ENCODE measurements around the gene C16orf95.
A peak's percentile ranks its signal among the peaks of the same experiment; 100 is the strongest.
"Not testable (repeated sequence)": the region's sequence is repeated elsewhere in the genome, so short reads cannot be mapped to it uniquely, and the experiment has no call there.

The C16orf95 gene, protein sequence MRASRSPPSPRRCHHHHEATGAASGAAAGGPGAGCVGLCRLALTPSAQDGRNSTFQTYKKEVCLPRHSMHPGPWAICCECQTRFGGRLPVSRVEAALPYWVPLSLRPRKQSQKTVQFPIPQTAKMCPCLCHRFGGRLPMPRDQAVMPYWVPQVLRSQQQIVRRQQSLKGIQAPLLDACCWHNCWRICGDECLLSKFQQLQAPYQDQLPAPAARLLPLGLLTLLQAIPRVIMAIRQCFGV

DNA sequence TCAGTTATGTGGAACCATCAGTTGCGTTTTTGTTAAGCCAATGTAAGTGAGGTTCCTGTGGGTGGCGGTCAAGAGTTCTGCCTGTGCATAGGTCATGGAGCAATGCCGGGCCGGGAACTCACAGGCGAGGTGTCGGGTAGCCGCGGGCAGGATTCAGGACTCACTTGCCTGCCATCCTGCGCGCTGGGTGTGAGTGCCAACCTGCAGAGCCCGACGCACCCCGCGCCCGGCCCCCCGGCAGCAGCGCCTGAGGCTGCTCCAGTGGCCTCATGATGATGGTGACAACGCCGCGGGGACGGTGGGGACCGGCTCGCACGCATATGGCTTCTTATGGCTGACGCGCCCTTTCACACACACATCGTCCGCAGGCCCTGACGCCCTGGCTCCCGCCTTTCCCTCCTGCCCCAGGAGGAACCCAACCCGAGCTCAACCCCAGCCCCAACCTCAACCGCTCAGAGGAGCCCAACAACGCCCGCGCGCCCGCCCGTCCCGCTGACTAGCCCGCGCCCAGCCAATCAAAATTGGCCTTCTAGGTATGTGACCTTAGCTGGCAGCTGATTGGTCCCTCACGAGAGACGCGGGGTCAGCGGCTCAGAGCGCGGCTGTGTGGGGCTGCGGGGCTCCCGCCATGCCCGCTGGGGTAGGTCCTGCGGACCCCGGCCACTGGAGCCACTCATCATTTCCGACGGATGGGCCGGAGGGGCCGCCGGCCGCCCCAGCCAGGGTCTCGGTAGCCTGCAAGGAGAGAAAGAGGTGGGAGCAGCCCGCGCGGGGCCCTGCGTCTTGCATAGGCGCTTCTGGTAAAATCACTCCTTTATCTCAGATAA, at the start of gene C16orf95:
Gene C16orf95 (minus strand): TSS at position 470 of the 827 bp plus-strand sequence. CDS start 150 bp downstream, at position 320.
- DNase-seq (ENCODE audit: low read depth in 2 of 2) = peak; percentile 91 to 93

DNA sequence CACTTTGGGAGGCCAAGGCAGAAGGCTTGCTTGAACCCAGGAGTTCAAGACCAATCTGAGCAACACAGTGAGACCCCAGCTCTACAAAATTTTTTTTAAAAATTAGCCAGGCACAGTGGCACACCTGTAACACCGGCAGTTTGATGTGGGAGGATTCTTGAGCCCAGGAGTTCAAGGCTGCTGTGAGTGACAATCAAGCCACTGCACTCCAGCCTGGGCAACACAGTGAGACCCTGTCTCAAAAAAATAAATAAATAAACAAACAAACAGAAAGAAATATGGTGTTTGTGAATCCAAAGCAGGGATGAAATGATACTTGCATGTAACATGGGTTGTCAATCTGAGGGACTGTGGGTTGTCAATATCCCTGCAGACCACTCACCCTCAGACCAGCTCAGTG, 49.7 kb upstream of the C16orf95 start:
- no peak for DNase-seq (ENCODE audit: low read depth in 2 of 2)

DNA sequence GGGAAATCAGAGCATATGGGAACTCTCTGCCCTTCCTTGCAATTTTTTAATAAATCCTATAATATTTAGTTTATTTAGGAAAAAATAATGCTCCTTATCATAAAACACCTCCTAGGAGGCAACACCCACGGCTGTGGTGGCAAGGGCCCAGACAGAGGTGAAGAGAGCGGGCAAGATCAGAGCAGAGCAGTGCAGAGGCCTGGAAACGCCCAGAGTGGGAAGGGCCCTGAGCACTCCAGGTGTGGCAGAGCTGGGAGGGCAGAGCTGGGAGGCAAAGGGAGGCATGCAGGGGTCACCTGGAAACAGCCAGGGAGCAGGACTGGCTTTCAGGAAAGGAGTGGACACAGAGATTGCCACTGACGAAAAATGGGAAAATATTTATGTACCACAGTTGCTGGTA, 49.1 kb upstream of the C16orf95 start:
- DNase-seq (ENCODE audit: low read depth in 2 of 2) = no peak

DNA sequence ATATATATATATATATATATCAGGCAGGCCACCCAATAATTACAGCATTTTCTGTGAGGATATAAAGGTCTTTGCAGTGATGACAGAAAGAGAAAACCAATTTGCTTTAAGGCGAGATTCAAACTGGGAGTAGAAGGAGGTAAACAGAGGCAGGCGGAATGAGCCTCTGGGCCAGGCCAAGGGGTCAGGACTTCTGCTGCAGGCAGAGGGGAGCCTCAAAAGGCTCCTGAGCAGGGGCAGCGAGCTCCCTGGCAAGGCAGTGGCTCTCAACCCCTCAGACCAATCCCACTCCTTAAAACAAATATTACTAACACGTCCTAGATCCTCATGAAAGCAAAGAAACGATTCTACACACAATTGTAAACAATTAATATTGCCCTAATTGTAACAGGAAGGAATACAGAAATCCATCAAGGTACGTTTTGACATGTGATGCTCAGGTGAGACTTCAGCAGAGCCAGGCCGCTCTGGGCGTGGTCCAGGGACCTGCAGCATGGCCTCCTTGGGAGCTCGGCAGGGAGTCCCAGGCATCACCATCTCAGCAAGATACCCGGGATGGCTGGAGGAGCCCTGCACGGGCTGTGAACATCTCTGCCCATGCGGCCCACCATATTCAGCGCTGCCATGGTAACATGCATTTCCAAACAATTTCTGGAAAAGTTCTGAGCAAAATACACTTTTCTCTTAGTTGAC, 48.0 kb upstream of the C16orf95 start:
- no peak for DNase-seq (ENCODE audit: low read depth in 2 of 2)

DNA sequence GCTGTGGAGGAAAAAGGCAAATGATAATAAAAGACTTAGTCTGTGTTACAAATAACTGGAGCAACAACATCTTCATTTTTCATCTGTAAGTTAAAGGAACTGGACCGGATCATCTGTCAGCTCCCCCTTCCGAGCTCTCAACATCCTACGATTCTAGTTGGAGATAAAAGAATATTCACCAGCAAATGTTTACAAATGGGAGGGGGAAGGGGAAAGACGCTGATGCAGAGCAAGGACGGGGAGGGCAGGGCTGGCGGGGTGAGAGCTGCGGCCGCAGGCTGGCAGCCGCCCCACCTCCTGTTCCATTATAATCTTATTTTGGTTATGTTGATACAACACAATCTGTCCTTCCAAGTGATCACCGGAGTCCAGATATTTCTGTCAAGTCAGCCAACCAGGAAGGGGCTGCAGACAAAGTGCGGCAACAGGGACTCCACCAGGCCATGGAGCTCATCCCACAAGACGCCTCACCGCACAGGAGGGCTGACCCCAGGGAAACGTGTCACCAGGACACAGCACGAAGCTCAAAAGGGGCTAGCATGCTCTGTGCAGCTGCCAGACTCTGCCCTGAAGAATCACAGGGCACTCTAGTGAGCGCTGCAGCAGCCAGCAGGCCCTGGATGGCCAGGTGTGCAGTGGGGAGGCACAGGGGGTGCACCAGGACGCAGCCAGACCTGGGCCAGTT, 46.7 kb upstream of the C16orf95 start:
- no peak for DNase-seq (ENCODE audit: low read depth in 2 of 2)

DNA sequence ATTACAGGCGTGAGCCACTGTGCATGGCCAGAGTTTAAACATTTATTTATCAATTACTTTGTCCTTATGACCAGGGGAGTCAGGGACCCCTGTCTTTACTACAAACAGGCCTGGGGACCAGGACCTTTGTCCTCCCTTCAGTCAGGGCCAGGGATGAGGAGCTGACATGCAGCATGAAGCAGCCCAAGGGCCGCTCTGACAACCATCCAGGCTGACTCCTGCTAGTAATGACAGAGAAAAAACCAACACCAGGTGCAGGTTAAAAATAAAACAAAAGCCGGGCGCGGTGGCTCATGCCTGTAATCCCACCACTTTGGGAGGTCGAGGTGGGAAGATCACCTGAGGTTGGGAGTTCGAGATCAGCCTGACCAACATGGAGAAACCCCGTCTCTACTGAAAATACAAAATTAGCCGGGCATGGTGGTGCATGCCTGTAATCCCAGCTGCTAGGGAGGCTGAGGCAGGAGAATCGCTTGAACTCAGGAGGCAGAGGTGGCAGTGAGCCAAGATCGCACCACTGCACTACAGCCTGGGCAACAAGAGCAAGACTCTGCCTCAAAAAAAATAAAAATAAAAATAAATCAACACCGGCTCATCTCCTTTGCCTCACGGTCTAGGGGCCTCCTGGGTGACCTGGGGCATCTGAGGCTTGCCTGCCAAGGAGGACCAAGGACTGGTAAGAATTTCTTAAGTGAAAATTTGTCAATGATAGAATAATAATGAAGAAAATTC, 45.8 kb upstream of the C16orf95 start:
- not testable (repeated sequence) for DNase-seq (ENCODE audit: low read depth in 2 of 2)

DNA sequence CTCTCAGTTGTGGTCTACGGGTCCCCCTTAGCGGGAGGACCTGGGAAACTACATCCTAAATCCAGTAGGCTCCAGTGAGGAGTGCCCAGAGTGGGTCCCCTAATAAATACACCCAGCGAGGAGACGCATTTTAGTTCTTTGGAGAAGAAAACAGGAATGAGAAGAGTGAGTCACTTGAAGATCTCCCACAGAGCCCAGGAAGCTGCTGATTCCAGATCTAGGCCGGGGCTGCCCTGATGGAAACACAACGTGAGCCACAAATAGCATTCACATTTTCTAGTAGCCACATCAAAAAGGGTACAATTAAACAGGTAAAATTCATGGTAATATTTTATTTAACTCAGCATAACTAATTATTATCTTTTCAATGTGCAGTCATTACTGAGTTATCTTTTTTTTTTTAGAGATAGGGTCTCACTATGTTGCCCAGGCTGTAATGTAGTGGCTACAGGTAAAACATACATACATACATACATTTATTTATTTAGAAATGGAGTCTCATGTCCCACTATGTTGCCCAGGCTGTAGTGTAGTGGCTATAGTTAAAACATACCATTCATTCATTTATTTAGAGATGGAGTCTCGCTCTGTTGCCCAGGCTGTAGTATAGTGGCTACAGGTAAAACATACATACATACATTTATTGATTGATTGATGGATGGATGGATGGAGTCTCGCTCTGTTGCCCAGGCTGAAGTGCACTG, 44.9 kb upstream of the C16orf95 start:
- DNase-seq (ENCODE audit: low read depth in 2 of 2) = no peak

DNA sequence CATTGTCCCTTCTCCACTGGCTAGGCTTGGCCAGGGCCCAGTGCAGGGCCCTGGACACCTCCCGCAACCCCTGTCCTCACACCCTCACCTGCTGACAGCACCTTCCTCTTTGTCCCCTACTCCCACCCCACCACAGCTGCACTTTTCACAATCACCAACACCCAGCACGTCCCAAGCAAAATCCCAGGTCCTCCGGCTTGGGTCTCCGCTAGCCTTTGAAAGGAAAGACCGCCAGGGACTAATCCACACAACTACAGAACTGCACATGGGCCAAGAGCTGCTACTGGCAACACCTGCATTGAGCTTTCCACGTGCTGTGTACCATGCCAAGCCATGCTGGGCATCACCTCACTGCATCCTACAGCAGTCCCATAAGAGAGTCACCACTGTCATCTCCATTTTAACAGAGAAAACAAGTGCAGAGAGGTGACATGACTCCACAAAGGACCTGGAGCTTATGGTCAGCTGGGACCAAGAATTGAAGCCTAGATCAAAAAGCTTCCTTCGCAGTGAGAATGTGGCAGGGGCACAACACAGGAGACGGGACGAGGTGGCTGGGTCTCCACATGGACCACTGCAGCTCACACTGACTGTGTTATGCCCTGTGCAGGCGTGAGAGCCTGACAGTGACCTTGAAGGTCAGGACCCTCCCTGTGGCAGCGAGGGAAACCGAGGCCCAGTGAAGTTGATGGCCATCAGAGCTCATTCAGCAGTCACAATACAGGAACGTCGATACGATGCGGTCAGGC, 43.8 kb upstream of the C16orf95 start:
- no peak for DNase-seq (ENCODE audit: low read depth in 2 of 2)

DNA sequence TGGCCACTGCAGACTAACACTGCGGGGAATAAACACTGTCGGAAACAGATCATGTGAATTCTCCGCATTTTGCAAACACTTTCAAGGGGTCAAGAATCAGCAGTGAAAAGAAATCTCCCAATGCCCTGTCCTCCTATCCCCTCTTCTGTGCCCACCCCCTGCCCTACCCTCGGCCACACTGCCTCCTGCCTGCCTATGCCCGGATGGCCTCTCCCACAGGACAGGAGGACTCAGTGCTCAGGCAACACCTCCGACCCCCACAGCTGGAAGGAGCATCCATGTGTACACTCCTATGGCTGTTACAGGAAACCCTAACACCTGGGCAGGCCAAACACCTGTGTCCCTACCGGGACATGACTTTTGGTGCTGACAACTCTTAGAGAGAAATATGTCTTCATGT, 41.9 kb upstream of the C16orf95 start:
- DNase-seq (ENCODE audit: low read depth in 2 of 2) = no peak

DNA sequence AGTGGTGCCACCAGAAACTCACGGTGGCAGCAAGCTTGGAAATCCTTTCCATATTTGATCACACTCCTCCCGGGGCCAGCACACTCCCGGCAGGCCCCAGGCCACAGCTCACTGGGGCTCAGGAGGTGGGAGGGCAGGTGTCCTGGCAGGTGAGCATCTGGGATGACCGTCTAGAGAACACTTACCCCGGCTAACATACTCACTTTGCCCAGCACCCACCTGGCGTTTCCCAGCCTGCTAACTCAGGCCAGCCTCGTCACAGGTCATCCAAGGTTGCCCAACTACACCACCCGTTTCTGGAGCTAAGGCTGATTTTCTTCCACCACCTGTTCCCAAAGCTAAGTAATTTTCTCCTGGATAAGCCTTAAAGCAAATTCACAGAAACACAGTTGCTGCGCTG, 41.5 kb upstream of the C16orf95 start:
- no peak for DNase-seq (ENCODE audit: low read depth in 2 of 2)

DNA sequence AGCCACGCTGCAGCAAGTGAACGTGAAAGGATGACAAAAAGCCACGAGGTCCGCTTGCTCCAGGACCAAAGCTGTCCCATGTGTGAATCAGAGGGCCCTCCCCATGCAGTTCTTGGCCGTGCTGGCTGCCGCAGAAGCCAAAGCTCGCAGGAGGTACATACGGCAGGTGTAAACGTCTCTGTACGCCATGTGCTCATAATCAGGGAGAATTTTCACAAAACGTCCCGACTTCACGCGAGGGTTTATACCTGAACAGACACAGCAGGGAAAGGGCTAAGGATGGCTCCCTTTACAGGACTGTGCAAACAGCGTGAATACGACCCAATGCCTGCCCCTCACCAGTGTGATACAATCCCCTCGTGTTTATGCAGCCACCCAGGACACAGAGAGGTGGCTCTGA, 41.1 kb upstream of the C16orf95 start:
- DNase-seq (ENCODE audit: low read depth in 2 of 2) = no peak

DNA sequence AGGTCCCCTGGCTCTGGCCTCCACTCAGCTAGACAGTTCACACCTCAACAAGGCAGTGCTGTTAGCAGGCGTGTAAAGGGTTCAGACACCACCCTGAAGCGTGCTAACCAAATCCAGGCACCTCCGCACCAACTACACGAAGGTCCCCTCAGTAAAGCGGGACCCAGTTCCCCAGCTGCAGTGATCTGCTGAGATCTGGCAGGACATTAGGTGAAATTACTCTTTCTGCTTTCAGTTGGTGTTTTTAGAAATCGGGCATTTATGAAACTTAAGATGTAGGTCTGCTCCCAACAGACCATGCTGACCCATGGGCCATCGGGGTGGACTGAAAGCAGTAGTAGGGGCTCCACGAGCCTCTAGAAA, 39.3 kb upstream of the C16orf95 start:
- no peak for DNase-seq (ENCODE audit: low read depth in 2 of 2)

DNA sequence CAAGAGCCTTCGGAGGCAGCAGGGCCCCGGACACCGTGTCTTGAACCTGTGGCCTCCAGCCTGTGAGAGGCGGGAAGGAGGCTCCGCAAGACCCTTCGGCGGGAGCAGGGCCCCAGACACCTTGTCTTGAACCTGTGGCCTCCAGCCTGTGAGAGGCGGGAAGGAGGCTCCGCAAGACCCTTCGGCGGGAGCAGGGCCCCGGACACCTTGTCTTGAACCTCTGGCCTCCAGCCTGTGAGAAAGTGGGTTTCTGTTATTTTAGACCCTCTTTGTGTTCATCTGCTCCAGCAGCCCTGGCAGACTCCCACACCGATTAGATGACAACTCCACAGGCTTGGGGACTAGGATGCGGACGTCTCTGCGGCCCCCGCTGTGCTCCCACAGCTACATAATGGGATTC, 36.4 kb upstream of the C16orf95 start:
- DNase-seq (ENCODE audit: low read depth in 2 of 2) = no peak

DNA sequence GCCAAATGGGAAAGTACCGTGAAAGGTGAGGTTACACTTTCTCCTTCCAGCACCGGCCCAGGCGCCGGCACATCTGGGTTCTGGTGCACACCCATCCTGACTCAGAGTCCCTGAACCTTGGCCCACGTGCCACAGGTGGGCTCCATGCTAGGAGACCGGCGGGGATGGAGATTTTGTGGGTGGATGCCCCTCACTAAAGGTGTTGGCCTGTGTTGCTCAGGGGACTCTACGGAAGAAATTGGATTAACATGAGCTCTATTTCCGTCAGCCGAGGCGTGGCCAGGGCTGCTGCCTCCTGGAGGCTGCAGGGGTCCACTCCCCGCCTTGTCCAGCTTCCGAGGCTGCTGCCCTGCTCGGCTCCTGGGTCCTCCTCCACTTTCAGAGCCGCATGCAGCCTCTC, 35.6 kb upstream of the C16orf95 start:
- no peak for DNase-seq (ENCODE audit: low read depth in 2 of 2)

DNA sequence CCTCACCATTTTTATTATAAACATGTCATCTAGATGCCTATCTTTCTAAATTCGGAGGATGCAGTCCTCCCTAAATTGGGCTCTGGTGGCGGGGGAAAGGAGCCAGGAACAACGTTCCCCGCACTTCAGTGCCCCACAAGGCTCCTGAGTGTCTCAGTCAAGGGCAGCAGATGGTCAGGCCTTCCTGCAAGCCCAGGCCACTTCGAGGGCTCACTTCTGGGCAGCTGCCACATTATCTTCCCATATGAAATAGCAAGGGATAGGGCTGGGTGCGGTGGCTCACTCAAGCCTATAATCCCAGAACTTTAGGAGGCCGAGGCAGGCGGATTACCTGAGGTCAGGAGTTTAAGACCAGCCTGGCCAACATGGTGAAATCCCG, 34.1 kb upstream of the C16orf95 start:
- no peak for DNase-seq (ENCODE audit: low read depth in 2 of 2)

DNA sequence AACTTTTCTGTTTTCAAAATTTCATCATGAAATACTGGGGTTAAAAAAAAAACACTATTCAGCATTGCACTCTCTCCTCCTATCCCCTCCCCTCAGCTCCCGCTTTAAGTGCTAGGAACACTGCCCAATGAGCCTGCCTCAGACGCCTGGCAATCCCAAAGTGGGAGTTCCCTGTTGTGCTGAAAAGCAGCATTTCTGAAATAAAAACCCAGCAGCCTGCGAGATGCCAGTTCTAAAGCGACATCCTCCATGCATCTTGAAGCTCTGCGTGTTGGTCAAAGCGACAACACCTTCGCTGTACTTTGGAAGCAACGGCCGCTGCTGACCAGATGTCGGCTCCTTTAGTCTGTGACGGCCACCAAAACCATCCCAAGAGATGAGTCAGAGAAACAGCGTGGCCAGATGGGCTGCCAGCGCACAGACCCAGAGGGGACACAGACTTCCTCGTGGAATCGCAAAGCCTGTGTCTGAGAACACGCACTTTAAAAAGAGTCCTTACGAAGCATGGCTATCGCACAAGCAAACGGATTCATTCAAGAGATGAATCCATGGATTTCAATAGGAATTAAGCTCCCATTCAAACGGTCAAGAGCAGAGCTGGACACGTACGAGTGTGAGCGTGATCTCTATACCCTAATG, 33.6 kb upstream of the C16orf95 start:
- no peak for DNase-seq (ENCODE audit: low read depth in 2 of 2)

DNA sequence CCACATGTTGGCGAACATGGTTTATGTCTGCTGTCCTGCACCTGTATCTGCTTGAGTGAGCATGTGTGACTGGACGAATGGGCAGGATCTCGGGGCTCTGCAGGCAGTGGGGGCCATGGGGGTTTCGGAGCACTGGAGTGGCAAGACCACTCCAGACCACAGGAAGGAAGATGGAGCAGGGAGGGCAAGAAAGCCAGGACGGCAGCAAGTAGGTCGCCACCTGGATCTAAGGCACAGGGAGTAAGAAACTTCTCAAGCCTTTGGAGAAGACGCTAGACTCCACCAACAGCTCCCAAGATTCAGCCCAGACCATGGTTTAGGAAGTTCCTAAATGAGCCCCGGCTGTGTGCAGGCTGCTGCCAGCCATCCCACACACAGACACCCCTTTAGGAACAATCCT, 32.8 kb upstream of the C16orf95 start:
- DNase-seq (ENCODE audit: low read depth in 2 of 2) = no peak

DNA sequence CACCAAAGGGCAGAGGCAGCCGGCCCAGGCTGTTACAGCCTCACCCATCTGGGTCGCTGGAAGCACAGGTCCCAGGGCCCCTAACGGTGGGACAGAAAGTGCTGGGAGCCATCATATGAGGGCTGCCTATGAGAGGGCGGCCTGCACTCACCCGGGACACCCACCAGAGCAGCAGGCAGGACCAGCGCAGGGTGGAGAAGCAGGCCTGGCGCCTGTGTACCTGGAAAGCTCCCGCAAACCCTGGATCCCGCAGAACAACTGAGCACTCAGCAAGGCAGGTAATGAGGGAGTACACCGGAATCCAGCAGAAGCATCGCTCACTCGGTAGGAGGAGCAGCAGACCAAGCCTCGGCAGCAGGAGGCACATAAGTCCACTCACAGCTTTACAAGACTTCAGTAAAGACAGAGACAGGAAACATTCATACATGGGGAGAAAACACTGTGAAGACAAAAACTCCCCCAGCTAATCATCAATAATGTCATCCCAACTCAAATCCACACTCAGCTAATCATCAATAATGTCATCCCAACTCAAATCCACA, 31.5 kb upstream of the C16orf95 start:
- no peak for DNase-seq (ENCODE audit: low read depth in 2 of 2)

DNA sequence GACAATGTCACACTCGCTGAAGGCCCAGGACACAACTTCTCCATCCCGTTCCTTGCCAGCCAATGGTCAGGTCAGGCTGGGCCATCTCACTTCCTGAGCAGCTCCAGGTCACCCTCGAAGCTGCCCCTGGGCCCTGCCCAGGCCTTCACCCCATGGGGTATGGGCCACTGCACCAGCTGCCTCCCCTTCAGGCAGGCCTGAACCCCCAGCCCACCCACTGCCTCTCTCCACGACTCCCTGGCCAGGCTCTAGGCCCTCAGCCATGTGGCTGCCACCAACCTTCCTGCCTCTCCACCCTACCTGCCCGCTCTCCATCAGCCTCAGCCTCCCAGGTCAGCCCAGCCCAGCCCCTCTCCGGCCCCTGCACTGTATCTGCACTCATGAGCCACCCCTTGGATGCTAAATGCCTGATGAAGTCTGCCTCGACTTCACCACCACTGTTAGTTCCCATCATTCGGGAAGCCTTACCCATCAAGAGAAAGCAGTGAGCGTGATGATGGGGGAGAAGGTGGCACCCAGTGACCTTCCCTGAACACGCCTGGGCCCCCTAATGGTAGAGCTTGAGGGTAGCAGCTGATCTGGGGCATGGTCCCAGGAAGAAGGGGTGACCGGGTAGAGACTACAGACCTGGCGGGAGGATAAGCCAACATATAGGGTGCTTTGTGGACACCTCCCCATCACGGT, 30.9 kb upstream of the C16orf95 start:
- no peak for DNase-seq (ENCODE audit: low read depth in 2 of 2)
